T-helper 2 cell treated with Interferon-gamma antibody and Interleukin-4, amounts not matched to agents 5 μg/mL and 100 μg/mL, for 36 hours (primary cell): ENCODE results near the gene RAB31.

Experiments
- DNase-seq: peaks from one replicate; pipeline ENCODE4 v3.0.0; 2021; ENCODE audit warnings: low spot score
- H3K27ac Mint-ChIP-seq: one replicate; pipeline ENCODE4 v1.8.0; 2021; ENCODE audit warnings: mild to moderate bottlenecking, mixed read lengths
- H3K27me3 Mint-ChIP-seq: one replicate; pipeline ENCODE4 v1.8.0; 2021; ENCODE audit warnings: low read depth, mixed read lengths
- H3K36me3 Mint-ChIP-seq: one replicate; pipeline ENCODE4 v1.8.0; 2021; ENCODE audit warnings: low read depth, mixed read lengths
- H3K4me1 Mint-ChIP-seq: one replicate; pipeline ENCODE4 v1.8.0; 2021; ENCODE audit warnings: low read depth, mixed read lengths
- H3K4me3 Mint-ChIP-seq: one replicate; pipeline ENCODE4 v1.8.0; 2022; ENCODE audit warnings: mild to moderate bottlenecking, moderate library complexity, mixed read lengths
- H3K9me3 Mint-ChIP-seq: one replicate; pipeline ENCODE4 v1.8.0; 2021; ENCODE audit warnings: mixed read lengths

The RAB31 gene

GRCh38 chr18:9712130-9712577 is 4.1 kb downstream of the RAB31 start:
- peaks cover 26% of the 10 kb centered on the region for H3K4me1 Mint-ChIP-seq

GRCh38 chr18:9712611-9713010 is 4.5 kb downstream of the RAB31 start:
- no peak overlapping the region for H3K27ac Mint-ChIP-seq
- peaks cover 67% of the 10 kb centered on the region for H3K27me3 Mint-ChIP-seq
- no peaks in the 10 kb centered on the region for H3K9me3 Mint-ChIP-seq
- H3K36me3 Mint-ChIP-seq: no peaks in the 10 kb centered on the region
- no peak overlapping the region for H3K4me3 Mint-ChIP-seq
- no peak for DNase-seq
- H3K4me1 Mint-ChIP-seq: peaks cover 26% of the 10 kb centered on the region

More at GRCh38 chr18:9712130-9712577, 4.1 kb downstream of the RAB31 start:
- Mint-ChIP-seq H3K4me3 (no peak overlapping the region), H3K9me3 (no peaks in the 10 kb centered on the region), H3K27ac (no peak overlapping the region), H3K27me3 (peaks cover 69% of the 10 kb centered on the region), H3K36me3 (no peaks in the 10 kb centered on the region)
- DNase-seq: no peak

GRCh38 chr18:9714266-9715087 is 6.4 kb downstream of the RAB31 start:
- peaks cover 58% of the 10 kb centered on the region for H3K27me3 Mint-ChIP-seq
- H3K36me3 Mint-ChIP-seq: no peaks in the 10 kb centered on the region
- peaks cover 21% of the 10 kb centered on the region for H3K4me1 Mint-ChIP-seq
- H3K27ac Mint-ChIP-seq: no peak overlapping the region
- no peak for DNase-seq
- no peaks in the 10 kb centered on the region for H3K9me3 Mint-ChIP-seq
- H3K4me3 Mint-ChIP-seq: no peak overlapping the region

GRCh38 chr18:9715088-9715343 is 6.9 kb downstream of the RAB31 start:
- no peak overlapping the region for H3K27ac Mint-ChIP-seq
- H3K27me3 Mint-ChIP-seq: peaks cover 53% of the 10 kb centered on the region
- H3K36me3 Mint-ChIP-seq: no peaks in the 10 kb centered on the region
- no peak for DNase-seq
- H3K9me3 Mint-ChIP-seq: no peaks in the 10 kb centered on the region
- peaks cover 18% of the 10 kb centered on the region for H3K4me1 Mint-ChIP-seq
- H3K4me3 Mint-ChIP-seq: no peak overlapping the region

GRCh38 chr18:9715978-9716774 is 8.1 kb downstream of the RAB31 start:
- Mint-ChIP-seq H3K27ac (no peak overlapping the region), H3K27me3 (peaks cover 41% of the 10 kb centered on the region)
- no peak for DNase-seq

GRCh38 chr18:9716780-9717563 is 8.9 kb downstream of the RAB31 start:
- Mint-ChIP-seq H3K27me3 (peaks cover 36% of the 10 kb centered on the region), H3K4me3 (no peak overlapping the region), H3K9me3 (no peaks in the 10 kb centered on the region), H3K36me3 (no peaks in the 10 kb centered on the region), H3K4me1 (peaks cover 5% of the 10 kb centered on the region), H3K27ac (no peak overlapping the region)
- no peak for DNase-seq

More at GRCh38 chr18:9715978-9716774, 8.1 kb downstream of the RAB31 start:
- H3K36me3 Mint-ChIP-seq: no peaks in the 10 kb centered on the region
- no peaks in the 10 kb centered on the region for H3K9me3 Mint-ChIP-seq
- no peak overlapping the region for H3K4me3 Mint-ChIP-seq
- peaks cover 10% of the 10 kb centered on the region for H3K4me1 Mint-ChIP-seq

- no peak overlapping the region for H3K27ac Mint-ChIP-seq
- no peaks in the 10 kb centered on the region for H3K4me1 Mint-ChIP-seq
- H3K27me3 Mint-ChIP-seq: peaks cover 18% of the 10 kb centered on the region
- H3K4me3 Mint-ChIP-seq: no peak overlapping the region
- no peaks in the 10 kb centered on the region for H3K9me3 Mint-ChIP-seq
- no peak for DNase-seq
- H3K36me3 Mint-ChIP-seq: no peaks in the 10 kb centered on the region
Observed at GRCh38 chr18:9719421-9719981, 11.4 kb downstream of the RAB31 start.

- no peaks in the 10 kb centered on the region for H3K4me1 Mint-ChIP-seq
- H3K27ac Mint-ChIP-seq: no peak overlapping the region
- H3K4me3 Mint-ChIP-seq: no peak overlapping the region
- no peak for DNase-seq
- H3K27me3 Mint-ChIP-seq: peaks cover 14% of the 10 kb centered on the region
- no peaks in the 10 kb centered on the region for H3K36me3 Mint-ChIP-seq
- no peaks in the 10 kb centered on the region for H3K9me3 Mint-ChIP-seq
Observed at GRCh38 chr18:9720327-9720726, 12.2 kb downstream of the RAB31 start.

GRCh38 chr18:9721893-9722550 is 13.9 kb downstream of the RAB31 start:
- Mint-ChIP-seq H3K27me3 (peaks cover 10% of the 10 kb centered on the region), H3K4me3 (no peak overlapping the region), H3K4me1 (no peaks in the 10 kb centered on the region), H3K27ac (no peak overlapping the region), H3K9me3 (no peaks in the 10 kb centered on the region), H3K36me3 (no peaks in the 10 kb centered on the region)
- no peak for DNase-seq

GRCh38 chr18:9722691-9723090 is 14.6 kb downstream of the RAB31 start:
- Mint-ChIP-seq H3K27me3 (peaks cover 7% of the 10 kb centered on the region), H3K36me3 (no peaks in the 10 kb centered on the region), H3K27ac (no peak overlapping the region), H3K9me3 (no peaks in the 10 kb centered on the region), H3K4me3 (no peak overlapping the region), H3K4me1 (no peaks in the 10 kb centered on the region)
- DNase-seq: no peak

- no peak overlapping the region for H3K4me3 Mint-ChIP-seq
- H3K9me3 Mint-ChIP-seq: no peaks in the 10 kb centered on the region
- no peak for DNase-seq
- H3K27ac Mint-ChIP-seq: no peak overlapping the region
- H3K4me1 Mint-ChIP-seq: no peaks in the 10 kb centered on the region
- H3K36me3 Mint-ChIP-seq: no peaks in the 10 kb centered on the region
- H3K27me3 Mint-ChIP-seq: peaks cover 7% of the 10 kb centered on the region
Observed at GRCh38 chr18:9724797-9725585, 16.9 kb downstream of the RAB31 start.

- Mint-ChIP-seq H3K27ac (no peak overlapping the region), H3K36me3 (no peaks in the 10 kb centered on the region), H3K9me3 (no peaks in the 10 kb centered on the region), H3K4me1 (no peaks in the 10 kb centered on the region), H3K27me3 (peaks cover 13% of the 10 kb centered on the region), H3K4me3 (no peak overlapping the region)
- no peak for DNase-seq
Observed at GRCh38 chr18:9726175-9726574, 18.1 kb downstream of the RAB31 start.

GRCh38 chr18:9726936-9727335 is 18.8 kb downstream of the RAB31 start:
- Mint-ChIP-seq H3K36me3 (no peaks in the 10 kb centered on the region), H3K4me1 (no peaks in the 10 kb centered on the region), H3K4me3 (no peak overlapping the region), H3K27me3 (peaks cover 16% of the 10 kb centered on the region), H3K9me3 (no peaks in the 10 kb centered on the region), H3K27ac (no peak overlapping the region)
- no peak for DNase-seq
